Measurements from ENCODE around the gene TRAF2.

The TRAF2 gene

DNA sequence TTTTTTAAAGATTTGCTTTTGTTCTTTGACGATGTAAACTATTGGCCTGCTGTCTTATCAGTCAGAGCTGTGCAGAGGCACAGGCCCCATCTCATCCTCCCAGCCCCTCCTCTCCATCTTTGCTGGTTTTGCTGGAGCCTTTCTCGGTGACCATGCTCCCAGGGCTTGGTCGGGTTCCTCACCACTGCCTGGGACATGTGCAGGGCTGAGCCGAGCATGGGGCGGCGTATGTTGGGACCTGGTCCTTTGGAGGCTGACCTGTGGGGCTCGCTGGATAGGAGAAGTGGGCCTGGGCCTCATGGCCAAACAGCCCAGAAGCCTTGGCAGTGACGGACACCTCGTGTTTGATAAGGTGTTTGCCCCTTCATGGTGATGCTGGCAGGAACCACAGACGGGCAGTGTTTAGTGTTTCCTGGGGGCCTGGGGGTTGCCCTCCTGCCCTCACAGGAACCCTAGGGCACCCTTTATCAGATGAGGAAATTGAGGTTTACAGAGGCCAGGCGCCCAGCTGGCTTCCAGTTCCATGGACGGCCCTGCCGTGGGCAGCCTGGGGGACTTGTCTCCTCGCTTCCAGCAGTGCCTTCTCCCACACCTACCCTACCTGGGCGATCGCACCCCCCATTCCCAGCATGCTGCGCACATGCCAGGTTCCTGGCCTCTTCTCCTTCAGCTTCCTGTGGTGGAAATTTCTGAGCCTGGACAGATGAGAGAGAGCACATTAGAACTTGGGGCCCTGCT, 27.6 kb downstream of the TRAF2 start:
- no peak for DNase-seq (ENCODE audit: low read depth in 2 of 2)

DNA sequence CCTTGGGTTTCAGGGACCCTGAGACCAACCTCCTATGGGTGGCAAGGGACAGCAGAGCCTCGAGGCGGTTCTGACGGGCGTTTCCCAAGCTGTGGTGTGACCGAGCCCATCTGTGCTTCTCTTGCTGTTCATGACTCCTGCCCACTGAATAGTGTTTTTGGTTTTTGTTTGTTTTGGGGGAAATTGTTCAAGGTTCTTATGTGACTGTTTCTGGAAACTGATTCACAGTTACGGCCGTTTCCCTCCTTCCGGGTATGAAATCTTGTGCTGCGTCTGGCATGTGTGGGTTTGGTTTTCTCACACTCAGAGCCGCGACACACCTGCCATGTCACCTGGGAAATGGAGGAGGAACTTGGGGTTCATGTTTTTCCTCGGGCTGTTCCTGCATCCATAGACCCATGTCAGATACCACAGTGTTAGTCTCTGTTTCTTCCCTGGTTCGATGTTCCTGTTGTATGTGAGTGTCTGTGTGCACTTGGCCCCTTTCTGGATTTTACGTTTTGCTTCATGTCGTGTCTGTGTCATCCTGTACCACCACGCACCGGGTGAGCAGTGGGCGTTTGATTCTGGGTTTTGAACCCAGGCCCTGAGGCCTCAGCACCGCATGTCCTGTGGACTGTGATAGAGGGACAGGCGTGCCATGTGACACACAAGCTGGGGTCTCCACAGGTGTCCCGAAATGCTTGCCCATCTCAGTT, 29.5 kb downstream of the TRAF2 start:
- no peak for DNase-seq (ENCODE audit: low read depth in 2 of 2)

DNA sequence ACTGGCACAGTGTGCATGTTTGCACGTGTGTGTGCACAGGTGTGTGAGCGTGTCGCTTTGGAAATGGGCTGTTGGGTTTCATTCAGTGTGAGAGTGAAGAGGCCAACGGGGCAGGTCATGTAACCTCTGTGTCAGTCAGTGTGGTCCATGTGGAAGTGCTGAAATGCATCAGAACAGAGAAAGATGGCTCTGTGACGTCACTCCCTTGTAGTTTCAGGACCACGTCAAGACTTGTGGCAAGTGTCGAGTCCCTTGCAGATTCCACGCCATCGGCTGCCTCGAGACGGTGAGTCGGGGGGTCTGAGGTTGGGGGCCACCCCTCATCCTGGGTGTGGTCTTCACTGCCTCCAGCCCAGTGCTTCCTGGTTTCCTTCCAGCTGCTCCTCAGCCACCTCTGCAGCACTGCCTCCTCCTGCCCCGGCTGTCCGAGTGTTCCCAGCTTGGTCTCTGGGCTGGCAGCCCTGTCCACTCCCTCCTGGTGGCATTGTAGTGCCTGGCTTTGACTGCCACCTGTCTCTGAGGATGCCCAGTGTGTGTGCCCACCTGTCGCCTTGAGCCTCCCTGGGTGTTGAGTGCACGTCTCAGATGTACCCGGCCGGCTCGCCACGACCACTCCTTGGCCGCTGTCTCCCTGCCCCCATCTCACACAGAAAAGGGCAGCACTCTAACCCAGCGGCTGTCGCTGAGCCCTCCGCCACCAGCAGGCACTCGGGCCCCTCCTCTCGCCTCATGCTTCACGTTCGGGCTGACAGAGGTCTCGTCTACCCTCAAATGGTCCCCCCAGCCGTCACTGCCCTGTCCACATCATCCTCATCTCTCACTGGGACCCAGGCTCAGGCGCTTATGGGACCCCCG, 30.2 kb downstream of the TRAF2 start:
- no peak for DNase-seq (ENCODE audit: low read depth in 2 of 2)

DNA sequence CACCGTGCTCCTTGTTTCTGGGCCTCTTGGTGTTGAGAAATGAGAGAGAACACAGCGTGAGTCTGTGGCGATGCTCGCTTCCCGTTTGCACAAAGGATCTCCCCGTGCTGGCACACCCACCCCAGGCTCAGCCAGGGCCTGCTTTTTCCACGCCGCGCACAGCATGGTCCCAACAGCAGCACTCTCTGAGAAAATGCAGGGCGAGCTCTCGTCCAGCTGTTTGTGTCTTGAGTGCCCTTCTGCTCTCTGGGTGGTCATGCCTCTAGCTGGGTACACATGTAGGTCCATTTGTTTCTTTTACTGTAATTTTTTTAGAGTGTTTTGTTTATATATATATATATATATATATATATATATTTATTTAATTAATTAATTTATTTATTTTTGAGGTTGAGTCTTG, 31.6 kb downstream of the TRAF2 start:
- DNase-seq (ENCODE audit: low read depth in 2 of 2) = no peak

DNA sequence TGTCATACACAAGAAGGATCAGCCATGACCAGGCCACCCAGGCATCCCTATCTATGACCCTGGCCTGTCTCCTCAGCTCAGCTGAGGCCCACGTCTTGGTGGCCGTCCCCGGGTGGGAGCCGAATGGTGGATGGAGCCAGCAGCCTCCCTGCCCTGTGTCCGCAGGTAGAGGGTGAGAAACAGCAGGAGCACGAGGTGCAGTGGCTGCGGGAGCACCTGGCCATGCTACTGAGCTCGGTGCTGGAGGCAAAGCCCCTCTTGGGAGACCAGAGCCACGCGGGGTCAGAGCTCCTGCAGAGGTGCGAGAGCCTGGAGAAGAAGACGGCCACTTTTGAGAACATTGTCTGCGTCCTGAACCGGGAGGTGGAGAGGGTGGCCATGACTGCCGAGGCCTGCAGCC, 33.8 kb downstream of the TRAF2 start:
- no peak for DNase-seq (ENCODE audit: low read depth in 2 of 2)

DNA sequence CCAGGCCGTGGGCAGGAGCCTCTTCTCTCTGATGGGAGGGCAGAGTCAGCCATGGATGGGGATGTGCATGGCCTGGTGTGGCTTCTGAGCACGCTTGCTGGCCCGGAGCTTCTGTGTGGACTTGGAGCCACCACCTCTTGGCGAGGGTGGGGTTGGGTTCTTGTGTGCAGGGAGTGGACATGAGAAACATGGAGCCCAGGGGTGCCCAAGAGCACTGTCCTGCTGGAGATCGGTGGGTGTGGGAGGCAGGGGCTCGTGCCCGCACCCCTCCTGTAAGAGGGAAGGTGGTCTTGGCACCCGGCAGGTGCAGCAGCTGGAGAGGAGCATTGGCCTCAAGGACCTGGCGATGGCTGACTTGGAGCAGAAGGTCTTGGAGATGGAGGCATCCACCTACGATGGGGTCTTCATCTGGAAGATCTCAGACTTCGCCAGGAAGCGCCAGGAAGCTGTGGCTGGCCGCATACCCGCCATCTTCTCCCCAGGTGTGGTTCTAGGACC, 34.5 kb downstream of the TRAF2 start:
- no peak for DNase-seq (ENCODE audit: low read depth in 2 of 2)

DNA sequence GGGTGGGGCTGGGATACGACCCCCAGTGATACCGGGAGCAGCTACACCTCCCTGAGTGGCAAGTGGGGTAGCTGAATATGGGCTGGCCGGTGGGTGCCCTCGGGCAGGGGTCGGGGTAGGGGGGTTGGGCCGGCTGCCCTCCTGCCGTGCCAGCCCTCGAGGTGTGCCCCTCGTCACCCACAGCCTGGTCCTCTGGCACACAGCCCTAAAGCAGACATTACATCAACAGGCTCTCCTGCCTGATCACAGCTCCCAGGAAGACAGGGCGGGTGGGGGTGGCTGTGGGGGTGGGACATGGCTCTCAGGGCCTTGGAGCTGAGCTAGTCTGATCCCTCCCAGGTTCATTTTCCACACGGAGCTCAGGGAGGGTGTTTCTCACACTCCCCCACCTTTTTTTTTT, 35.0 kb downstream of the TRAF2 start:
- no peak for DNase-seq (ENCODE audit: low read depth in 2 of 2)

DNA sequence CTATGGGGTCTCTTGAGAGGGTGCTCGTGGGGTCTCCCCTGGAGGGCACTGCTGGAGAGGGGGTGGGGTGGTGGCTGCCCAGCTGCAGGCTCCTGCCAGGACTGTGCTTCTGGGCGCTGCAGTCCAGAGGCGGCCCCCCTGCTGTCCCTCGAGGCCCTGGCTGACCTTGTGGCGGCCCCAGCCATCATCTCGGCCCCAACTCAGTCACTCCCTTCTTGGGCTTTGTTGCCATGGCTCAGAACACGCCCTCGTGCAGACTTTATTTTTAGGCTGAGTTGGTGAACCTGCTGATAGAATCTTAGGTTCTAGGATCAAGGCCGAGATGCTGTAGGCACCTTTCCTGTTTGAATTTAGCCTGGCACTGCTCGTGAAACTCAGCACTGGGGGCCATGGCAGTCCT, 35.4 kb downstream of the TRAF2 start:
- DNase-seq (ENCODE audit: low read depth in 2 of 2) = no peak

DNA sequence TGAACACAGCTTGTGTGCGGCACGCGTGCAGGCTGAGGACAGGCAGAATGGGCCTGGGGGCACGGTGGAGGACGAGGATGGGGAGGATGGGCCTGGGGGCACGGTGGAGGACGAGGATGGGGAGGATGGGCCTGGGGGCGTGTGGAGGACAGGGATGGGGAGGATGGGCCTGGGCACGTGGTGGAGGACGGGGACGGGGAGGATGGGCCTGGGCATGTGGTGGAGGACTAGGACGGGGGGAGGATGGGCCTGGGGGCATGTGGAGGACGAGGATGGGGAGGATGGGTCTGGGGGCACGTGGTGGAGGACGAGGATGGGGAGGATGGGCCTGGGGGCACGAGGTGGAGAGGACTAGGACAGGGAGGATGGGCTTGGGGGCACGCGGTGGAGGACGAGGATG, 36.2 kb downstream of the TRAF2 start:
- no peak for DNase-seq (ENCODE audit: low read depth in 2 of 2)

DNA sequence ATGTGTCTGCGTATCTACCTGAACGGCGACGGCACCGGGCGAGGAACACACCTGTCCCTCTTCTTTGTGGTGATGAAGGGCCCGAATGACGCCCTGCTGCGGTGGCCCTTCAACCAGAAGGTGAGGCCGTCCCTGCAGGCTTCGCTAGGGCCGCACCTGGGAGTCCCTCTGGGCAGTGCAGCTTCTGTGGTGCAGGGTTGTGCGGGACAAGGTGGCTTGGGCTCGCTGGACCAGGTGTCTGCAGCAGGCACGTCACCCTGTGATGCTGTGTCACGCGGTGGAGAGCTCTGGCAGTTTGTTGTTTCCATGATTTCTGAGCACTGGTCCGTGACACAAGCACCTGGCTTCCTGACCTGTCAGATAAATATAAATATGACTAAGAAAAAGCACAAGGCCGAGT, 37.6 kb downstream of the TRAF2 start:
- DNase-seq (ENCODE audit: low read depth in 2 of 2) = no peak

DNA sequence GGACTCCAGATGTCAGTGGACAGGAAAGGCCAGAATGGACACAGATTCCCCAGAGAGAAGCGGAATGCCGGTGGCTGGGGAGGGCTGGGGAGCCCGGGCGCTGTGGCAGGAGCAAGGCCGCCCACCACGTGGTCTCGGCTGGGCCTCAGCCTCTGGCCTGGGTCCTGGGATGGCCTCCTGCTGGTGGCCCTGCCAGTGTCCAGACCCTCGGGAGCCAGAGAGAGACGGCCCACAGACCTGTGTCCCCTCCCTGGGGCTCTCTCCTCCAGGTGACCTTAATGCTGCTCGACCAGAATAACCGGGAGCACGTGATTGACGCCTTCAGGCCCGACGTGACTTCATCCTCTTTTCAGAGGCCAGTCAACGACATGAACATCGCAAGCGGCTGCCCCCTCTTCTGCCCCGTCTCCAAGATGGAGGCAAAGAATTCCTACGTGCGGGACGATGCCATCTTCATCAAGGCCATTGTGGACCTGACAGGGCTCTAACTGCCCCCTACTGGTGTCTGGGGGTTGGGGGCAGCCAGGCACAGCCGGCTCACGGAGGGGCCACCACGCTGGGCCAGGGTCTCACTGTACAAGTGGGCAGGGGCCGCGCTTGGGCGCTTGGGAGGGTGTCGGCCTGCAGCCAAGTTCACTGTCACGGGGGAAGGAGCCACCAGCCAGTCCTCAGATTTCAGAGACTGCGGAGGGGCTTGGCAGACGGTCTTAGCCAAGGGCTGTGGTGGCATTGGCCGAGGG, 39.3 kb downstream of the TRAF2 start:
- DNase-seq (ENCODE audit: low read depth in 2 of 2) = no peak

DNA sequence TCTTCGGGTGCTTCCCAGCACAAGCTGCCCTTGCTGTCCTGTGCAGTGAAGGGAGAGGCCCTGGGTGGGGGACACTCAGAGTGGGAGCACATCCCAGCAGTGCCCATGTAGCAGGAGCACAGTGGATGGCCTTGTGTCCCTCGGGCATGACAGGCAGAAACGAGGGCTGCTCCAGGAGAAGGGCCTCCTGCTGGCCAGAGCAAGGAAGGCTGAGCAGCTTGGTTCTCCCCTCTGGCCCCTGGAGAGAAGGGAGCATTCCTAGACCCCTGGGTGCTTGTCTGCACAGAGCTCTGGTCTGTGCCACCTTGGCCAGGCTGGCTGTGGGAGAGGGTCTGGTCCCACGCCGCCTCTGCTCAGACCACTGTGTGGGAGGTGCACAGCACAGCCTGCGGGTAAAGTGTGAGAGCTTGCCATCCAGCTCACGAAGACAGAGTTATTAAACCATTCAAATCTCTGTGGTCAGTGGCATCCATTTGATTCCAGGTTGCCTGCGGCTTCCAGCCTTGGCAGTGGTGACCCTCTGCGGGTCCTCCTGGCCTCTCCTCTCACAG, 39.9 kb downstream of the TRAF2 start:
- no peak for DNase-seq (ENCODE audit: low read depth in 2 of 2)

DNA sequence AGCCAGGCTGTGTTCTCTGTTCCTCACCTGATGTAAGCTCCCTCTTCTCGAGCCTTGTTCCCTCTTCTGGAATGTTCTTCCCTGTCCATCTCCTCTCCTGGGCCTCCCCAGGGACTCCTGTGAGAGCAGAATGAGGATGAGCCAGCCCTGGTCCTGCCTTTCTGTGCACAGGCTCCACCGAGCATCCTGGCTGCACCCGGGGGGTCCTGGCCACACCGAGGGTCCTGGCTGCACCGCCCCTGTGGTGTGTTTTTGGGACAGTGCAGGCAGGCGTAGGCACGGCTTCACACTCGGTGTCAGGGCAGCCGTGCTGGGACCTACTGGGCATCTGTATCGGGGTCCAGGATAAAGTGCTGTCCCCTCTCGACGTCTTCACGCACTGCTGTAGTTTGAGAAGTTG, 40.4 kb downstream of the TRAF2 start:
- no peak for DNase-seq (ENCODE audit: low read depth in 2 of 2)

DNA sequence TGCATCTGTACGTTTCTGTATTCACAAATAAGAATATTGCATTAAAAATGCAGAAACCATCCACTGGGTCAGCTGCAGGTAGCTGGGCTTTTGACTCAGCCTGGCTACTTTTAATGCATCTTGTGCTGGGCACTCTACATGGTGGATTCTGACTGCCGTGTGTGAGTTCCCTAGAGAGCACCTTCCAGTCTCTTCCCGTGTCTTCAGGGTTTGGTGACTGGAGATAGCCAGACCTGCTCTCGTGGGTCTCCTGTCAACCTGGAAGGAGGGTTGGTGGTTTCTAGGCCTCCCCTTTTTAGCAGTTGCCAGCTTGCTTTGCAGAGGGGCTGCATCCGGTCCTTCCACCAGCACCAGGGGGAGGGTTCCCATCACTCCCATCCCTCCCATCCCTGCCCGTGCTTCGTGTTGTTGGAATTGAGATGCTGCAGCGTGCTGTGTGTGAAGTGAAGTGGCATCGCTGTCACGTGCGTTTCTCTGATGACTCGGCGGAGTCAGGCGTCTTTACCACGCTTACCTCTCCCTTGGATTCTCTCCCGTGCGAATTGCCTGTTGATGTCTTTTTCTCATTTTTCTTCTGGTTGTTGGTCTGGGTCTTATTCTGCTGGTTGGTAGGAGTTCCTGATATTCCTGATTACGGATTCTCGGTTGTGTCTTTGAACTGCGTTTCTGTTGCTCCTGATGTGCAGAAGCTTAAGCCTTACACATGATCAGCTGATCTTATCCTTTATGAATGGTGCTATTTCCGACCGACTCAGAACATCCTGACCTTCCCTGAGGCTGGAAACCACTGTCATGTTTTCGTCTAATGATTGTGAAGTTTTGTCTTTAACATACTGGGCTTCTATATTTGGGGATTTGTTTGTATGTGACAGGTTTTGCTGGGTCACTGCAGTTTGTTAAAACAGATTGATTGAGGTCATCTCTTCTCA, 41.3 kb downstream of the TRAF2 start:
- no peak for DNase-seq (ENCODE audit: low read depth in 2 of 2)

DNA sequence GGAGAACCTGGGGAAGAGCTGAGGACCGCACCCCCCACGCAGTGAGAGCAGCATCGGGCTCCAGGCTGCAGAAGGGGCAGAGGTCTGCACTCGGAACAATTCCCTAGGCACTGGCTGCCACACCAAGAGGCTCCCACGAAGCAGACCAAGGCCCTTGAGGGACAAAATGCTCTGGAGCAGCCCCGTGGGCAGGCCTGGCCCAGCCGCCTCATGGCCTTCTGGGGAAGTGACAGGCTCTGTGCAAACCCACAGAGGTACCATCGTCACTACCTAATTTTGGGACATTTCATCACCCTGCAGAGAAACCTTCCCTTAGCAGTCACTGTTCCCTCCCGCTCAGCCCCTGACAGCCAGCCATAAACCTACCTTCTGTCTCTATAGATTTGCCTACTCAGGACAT, 42.3 kb downstream of the TRAF2 start:
- DNase-seq (ENCODE audit: low read depth in 2 of 2) = no peak

DNA sequence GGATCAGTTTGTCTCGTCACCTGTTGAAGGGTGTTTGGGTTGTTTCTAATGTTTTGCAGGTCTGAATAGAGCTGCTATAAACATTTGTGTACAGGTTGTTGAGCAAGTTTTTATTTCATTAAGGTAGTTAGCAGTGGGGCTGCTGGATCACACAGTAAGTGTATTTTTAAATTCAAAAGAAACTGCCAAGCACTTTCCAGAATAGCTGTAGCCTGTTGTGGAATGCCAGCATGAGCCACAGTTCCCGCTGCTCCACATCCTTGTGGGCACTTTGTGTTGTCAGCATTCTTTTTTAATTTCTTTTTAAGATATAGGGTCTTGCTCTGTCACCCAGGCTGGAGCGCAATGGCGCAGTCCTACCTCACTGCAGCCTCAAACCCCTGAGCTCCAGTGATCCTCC, 43.7 kb downstream of the TRAF2 start:
- DNase-seq (ENCODE audit: low read depth in 2 of 2) = no peak

DNA sequence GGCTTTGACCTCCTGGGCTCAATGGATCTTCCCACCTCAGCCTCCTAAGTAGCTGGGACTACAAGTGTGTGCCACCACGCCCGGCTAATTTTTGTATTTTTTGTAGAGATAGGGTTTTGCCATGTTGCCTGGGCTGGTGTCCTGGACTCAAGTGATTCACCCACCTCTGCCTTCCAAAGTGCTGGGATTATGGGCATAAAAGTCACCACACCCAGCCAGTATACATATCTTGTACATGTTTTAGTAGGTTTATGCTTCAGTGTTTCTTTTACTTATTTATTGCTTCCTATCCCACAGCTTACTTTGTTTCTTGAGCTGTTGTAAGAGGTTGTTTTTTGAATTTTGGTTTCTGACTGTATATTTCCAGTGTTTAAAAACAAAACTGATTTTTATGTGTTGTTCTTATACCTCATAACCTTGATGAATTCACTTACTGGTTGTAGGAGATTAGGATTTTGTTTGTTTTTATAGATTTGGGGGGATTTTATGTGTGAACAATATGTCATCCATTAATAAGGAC, 45.4 kb downstream of the TRAF2 start:
- DNase-seq (ENCODE audit: low read depth in 2 of 2) = no peak

DNA sequence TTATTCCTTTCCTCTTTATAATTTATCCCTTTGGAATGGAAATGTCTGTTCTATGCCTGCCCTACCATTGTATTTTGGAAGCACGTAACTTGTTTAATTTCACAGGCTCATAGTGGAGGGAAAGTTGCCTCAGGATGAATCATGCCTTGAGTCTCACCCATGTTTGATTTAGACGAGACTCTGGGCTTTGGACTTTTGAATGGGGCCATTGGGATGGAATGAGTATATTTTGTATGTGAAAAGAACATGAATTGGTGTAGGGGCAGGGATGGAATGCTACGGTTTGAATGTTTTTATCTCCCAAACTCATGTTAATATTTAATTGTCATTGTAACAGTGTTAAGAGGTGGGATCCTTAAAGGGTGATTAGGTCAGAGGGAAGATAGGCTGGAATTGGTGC, 48.0 kb downstream of the TRAF2 start:
- no peak for DNase-seq (ENCODE audit: low read depth in 2 of 2)

DNA sequence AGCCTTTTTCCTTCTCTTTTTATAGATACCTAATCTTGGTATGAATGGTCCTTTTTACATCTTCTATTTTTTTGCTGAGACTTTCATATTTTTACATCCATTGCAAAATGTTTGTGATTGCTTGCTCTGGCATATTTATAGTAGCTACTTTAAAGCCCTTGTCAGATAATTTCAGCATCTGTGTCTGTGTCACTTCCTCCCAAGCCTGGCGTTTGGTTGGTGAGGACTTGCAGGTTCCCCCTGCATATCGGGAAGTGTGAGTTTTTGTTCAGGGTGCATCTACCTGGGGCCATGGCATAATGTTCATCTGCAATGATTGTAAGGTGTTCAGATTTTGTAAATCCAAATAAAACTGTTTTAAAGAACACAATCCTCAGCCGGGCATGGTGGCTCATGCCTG, 49.3 kb downstream of the TRAF2 start:
- no peak for DNase-seq (ENCODE audit: low read depth in 2 of 2)

DNA sequence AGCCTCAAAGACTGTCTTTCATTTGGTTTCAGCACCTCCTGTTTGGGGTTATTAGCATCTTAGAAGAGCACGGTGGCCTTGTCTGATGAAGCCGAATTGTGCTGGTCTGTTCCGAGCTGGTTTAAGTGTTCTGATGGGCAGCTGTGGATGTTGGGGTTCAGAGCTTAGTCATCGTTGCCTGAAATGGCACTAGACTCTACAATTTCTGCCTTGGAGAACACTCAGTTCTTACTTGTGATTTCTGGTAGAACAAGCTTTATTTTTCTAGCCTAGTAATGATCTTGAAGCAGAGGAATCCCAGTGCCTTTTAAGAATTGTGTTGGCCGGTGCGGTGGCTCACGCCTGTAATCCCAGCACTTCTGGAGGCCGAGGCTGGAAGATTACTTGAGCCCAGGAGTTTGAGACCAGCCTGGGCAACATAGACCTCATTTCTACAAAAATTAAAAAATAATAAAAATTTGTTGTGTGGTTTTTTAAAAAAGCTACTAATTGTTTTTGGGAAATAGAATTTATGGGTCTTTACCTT, 50.4 kb downstream of the TRAF2 start:
- no peak for DNase-seq (ENCODE audit: low read depth in 2 of 2)
